NCI-H226 (cell line): ENCODE results near the gene P2RX7.
"Not testable (repeated sequence)": the region's sequence is repeated elsewhere in the genome, so short reads cannot be mapped to it uniquely, and the experiment has no call there.

Experiments
- DNase-seq: peaks from one replicate; pipeline ENCODE4 v3.0.0-alpha.2; 2015

P2RX7 gene

DNA sequence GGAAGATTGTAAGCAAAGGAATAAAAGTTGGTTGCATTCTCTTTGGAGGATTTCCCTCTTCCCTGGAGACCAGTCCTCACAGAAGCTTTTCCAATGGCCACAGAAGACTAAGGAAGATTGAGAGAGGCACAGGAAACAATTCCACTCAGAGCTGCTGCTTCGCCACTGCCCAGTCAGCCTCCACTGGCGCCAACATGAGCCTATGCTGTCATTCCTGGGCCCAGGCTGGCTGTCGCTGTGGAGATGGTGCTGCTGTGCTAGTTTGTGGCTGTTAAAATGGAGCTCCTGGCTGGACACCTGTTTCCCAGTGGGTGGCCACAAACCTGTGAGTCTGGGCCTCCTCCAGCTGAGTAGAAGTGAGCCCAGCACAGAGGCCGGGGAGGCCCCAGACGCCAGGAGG, 6.6 kb downstream of the P2RX7 start:
- DNase-seq, result no peak

- DNase-seq, result no peak
Observed at GRCh38 chr12:121142171-121142950, 9.7 kb downstream of the P2RX7 start.

- DNase-seq, result peak; percentile 45
Observed at GRCh38 chr12:121144416-121144914, 11.8 kb downstream of the P2RX7 start.

DNA sequence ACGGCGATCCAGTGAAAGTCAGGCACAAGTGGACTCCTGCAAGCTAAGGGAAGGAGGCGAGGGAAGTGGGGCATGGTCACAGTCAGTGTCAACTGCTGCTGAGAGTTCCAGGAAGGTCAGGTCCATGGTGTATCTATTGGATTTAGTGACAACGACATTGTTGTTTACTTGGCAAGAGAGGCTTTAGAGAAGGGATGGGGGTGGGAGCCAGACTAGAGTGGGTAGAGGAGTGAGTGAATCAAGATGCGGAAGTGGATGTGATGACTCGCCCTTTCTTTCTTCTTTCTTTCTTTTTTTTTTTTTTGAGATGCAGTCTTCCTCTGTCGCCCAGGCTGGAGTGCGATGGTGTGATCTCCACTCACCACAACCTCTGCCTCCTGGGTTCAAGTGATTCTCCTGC, 12.5 kb downstream of the P2RX7 start:
- no peak for DNase-seq

DNA sequence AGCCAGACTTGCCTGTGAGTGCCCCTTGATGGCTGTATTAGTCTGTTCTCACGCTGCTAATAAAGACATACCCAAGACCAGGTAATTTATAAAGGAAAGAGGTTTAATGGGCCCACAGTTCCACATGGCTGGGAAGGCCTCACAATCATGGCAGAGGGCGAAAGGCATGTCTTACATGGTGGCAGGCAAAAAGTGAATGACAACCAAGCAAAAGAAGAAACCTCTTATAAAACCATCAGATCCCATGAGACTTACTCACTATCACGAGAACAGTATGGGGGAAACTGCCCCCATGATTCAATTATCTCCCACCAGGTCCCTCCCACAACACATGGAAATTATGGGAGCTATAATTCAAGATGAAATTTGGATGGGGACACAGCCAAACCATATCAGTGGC, 16.6 kb downstream of the P2RX7 start:
- not testable (repeated sequence) for DNase-seq

DNA sequence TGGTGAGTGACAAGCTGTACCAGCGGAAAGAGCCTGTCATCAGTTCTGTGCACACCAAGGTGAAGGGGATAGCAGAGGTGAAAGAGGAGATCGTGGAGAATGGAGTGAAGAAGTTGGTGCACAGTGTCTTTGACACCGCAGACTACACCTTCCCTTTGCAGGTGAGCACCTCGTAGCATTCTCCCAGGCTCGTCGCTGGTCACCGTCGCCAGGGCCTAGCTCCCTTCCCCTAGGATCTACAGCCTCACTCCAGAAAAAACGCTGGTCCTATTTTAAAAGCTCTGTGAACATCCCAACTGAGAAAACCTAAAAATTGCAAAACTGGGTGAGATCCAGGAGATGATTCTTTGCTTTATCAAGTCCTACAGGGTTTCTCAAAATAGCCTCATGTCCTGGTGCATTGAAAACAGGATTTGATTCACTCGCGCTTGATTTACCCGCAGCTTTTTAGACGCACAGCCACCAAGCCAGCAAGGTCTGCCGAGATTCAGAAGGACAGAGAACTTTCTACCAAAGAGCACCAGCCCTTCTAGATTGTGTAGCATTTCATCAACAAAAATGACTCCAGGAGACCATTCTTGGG, 22.2 kb downstream of the P2RX7 start:
- no peak for DNase-seq

DNA sequence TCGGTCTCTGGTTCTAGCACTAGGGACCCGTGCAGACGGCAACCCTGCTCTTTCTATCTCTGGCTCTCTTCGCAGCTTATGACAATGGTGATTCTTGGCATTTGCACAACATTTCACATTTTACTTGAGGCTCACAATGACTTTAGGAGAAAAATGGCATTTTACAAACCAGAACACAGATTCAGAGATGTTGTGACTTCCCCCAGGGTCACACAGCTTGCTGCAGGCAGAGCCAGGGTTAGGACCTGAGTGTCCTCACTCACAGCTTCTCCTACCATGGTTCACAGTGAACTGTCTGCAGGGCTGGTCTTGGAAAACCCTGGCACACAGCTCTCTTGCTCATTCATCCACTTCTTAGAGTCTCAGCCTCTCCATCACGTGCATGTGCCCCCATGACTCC, 23.7 kb downstream of the P2RX7 start:
- no peak for DNase-seq

- no peak for DNase-seq
Observed at GRCh38 chr12:121158085-121158484, 25.4 kb downstream of the P2RX7 start.

GRCh38 chr12:121158728-121159351, 26.2 kb downstream of the P2RX7 start:
- not testable (repeated sequence) for DNase-seq

DNA sequence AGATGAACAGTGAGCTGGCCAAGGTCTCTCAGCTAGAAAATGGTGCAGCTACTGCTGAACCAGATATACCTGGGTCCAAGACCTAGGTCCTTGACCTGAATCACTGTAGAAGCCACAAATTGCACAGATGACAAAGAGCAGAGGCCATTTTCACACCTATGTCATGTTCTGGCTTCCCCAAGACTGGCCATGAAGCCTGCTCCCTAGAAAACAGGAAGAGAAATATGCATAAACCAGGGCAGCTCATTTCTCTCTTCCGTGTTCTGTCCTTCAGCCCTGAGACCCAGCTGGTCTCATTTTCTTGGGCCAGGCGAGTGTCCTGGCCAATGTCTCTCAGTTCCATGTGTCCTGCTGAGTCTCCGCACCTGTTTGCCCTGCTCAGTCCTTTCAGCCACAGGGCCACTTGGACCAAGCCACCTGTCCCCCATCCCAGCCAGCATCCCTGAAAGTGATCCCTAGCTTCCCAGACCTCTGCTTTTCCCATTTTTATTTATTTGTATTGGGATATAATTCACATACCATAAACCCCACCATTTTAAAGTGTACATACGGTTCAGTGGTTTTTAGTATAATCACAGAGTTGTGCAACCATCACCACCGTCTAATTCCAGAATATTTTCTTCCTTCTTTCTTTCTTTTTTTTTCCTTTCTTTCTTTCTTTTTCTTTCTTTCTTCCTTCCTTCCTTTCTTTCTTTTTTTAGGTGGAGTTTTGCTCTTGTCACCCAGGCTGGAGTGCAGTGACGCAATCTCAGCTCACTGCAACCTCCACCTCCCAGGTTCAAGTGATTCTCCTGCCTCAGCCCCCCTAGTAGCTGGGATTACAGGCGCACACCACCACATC, 27.0 kb downstream of the P2RX7 start:
- no peak for DNase-seq

DNA sequence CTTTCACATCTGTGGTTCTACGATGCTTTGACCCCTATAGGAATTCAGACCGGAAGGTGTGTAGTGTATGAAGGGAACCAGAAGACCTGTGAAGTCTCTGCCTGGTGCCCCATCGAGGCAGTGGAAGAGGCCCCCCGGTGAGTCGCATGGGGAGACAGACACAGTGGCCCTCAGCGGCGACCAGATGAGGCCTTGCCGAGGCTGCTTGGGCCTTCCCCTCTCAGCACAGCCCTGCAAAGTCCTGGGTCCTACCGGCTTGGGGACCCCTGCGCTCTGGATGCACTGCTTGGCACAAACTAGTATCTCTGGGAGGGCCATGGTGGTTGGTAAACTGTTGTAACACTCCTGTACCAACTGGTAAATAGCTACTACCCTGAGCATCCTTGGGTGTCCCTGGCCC, 29.7 kb downstream of the P2RX7 start:
- no peak for DNase-seq

DNA sequence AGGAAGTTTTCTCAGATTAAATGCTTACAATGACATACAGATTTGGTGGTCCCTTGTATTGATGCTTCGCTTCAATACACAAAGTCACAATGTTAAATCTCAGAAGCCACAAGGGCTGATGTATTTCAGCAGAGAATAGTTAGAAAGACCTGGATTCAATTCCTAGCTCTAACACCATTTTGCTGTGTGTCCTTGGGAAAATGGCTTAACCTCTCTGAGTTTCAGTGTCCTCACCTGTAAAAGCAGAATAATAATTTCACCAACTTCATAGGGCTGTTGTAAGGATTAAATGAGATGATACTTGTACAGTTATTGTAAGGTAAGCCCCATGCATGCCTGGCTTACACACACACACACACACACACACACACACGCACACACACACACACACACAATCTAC, 30.3 kb downstream of the P2RX7 start:
- no peak for DNase-seq

DNA sequence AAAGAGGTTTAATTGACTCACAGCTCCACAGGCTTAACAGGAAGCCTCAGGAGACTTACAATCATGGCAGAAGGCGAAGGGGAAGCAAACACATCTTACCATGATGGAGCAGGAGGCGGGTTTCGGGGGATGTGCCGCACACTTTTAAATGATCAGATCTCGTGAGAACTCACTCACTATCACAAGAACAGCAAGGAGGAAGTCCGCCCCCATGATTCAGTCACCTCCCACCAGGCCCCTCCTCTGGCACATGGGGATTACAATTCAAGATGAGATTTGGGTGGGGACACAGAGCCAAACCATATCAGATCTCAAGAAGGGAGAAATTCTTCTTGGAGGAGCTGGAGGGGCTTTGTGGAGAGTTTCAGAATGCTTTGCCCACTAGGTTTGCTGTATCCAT, 32.2 kb downstream of the P2RX7 start:
- DNase-seq, result not testable (repeated sequence)

- peak; percentile 40 for DNase-seq
Observed at GRCh38 chr12:121165316-121165715, 32.6 kb downstream of the P2RX7 start.

GRCh38 chr12:121166356-121166755, 33.7 kb downstream of the P2RX7 start:
- no peak for DNase-seq

GRCh38 chr12:121167232-121167820, 34.6 kb downstream of the P2RX7 start:
- peak; percentile 28 for DNase-seq

DNA sequence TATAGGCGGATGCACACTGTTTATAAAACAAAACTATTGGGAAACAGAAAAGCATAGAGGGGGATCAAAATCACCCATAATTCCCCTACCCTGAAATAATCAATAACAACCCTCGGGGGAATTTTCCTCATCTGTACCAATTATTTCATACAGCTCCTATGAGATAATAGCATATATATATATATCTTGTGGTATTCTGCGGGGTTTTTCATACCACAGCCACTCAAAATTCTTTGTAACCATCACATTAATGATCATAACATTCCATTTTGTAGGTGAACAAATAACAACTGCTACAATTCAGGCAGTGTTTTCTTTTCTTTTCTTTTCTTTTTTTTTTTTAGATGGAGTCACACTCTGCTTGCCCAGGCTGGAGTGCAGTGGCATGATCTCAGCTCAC, 35.3 kb downstream of the P2RX7 start:
- DNase-seq, result no peak

GRCh38 chr12:121170151-121170550, 37.5 kb downstream of the P2RX7 start:
- DNase-seq, result no peak

DNA sequence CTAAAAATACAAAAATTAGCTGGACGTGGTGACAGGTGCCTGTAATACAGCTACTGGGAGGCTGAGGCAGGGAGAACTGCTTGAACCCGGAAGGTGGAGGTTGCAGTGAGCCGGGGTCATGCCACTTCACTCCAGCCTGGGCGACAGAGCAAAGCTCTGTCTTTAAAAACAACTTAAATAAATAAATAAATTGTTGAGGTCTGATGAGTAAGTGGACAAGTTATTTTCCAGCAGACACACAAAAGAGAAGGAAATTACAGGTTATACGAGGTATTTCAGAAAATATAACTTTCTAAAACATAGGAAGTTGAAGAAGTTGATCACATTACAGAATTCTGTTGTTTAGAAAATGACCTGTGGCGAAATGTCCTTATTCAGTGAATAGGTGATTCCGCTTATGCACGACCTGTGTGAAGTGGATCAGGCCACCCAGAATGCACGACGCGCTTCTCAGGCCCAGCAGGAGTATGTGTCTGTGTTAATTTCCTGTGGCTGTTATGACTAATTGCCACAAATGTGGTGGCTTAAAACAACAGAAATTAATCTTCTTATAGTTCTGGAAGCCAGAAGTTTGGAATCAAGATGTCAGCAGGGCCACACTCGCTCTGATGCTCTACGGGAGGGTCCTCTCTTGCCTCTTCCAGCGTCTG, 38.1 kb downstream of the P2RX7 start:
- peak; percentile 21 for DNase-seq

- no peak for DNase-seq
Observed at GRCh38 chr12:121172145-121172544, 39.5 kb downstream of the P2RX7 start.

DNA sequence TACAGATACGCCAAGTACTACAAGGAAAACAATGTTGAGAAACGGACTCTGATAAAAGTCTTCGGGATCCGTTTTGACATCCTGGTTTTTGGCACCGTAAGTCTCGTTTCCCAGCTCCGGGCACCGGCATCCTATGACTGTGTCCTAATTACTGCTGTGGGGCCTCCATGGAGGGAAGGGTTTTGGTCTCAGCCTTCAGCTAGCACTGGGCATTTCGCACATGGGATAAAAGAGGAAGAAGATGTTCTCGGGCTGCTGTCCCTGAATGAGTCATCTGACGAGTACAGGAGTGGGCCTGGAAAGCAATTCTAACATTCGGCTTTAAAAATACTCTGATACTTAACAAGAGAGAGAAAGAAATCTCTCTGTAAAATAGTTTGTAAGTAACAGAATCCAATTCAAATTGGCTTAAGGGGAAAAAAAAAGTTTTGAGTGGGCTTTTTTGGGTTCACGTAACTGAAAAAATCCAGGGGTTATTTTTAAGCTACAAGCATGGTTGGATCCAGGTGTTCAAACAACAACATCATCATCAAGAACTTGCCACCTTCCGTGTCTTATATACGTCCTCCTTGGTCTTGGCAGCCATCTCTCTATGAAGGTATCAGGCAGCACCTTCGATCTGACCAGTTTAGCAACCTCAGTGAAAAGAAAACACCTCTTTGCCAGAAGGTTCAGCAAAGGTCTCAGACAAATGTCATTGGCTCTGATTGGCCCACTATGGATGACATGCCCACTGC, 42.9 kb downstream of the P2RX7 start:
- no peak for DNase-seq
